GM21447 (cell line): Measurements from ENCODE around the gene CDHR4.
"Not testable (repeated sequence)": the region's sequence is repeated elsewhere in the genome, so short reads cannot be mapped to it uniquely, and the experiment has no call there.

Experiments
- ATAC-seq: cut with Tn5 transposase; IDR thresholded peaks from one replicate; pipeline ENCODE4 v1.9.1; 2021; ENCODE audit not compliant: unreplicated experiment

Gene CDHR4

GRCh38 chr3:49780975-49781365 lies 18.7 kb downstream of the CDHR4 start:
- ATAC-seq: not testable (repeated sequence)

DNA sequence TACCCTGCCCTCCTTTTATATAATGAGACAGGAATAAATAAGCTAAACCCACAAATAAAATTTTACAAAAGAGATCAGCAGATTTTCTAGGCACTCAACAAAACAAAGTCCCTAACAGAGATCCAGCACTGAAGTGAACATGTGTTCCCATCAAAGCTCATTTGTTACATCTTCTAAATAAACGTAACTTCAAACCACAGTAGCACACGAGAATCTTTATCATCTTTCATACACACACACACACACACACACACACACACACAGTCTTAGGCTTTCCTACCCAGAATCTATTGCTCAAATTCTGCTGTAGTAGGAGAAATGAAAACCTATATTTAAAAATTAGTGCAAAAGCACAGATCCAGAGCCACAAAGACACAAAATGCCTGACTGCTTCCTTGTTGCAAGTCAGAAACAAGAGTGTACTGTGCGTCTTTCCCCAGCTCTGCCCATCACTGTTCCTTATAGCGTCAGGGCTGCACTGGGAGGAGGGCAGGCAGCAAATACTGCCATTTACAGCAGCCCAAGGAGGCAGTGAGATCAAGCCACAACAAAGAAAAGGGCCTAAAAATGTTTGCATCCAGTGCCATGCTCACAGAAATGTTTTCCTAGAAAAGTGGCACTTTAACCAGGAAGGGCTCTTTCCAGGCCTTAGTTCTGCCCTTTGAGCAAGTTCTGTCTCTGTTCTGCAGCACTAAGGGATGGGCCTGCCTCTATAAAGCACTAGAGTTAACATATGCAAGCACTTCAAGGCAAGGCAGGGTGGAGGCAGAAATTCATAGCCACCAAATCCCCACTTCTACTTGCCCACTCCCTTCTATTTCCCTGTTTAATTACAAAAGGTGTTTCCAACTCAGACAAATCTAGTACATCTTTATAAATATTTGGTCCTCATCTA lies 19.3 kb downstream of the CDHR4 start:
- no peak for ATAC-seq

GRCh38 chr3:49779358-49780079 lies 20.2 kb downstream of the CDHR4 start:
- ATAC-seq: no peak

GRCh38 chr3:49776101-49776500 lies 23.6 kb downstream of the CDHR4 start:
- ATAC-seq: not testable (repeated sequence)

DNA sequence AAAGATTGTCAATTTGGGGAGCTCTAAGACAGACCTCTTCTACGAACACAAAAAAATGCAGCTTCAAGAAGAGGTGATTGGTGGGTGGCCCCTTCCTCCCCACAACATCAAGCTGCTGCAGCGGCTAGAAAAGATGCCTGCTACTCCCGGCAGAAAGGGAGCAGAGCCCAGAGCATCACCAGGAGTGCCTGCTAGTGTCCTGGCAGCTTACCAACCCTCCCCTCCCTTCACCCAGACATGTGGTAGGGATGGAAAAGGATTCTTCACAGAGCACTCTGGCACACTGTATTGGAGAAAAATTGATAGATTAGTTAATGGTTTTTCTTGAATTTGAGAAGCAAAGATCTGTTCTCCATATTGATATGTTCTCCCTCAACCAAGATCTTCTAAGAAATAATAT lies 24.1 kb downstream of the CDHR4 start:
- ATAC-seq: no peak

DNA sequence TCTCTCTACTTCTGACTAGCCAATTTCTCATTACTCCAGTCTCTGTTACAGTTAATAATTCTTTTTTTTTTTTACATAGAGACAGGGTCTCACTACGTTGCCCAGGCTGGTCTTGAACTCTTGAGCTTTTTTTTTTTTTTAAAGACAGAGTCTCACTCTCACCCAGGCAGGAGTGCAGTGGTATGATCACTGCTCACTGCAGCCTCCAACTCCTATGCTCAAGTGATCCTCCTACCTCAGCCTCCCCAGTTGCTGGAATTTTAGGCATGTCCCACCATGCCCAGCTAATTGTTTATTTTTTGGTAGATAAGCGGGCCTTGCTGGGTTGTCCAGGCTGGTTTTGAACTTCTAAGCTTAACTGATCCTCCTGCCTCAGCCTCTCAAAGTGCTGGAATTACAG lies 27.0 kb downstream of the CDHR4 start:
- no peak for ATAC-seq

DNA sequence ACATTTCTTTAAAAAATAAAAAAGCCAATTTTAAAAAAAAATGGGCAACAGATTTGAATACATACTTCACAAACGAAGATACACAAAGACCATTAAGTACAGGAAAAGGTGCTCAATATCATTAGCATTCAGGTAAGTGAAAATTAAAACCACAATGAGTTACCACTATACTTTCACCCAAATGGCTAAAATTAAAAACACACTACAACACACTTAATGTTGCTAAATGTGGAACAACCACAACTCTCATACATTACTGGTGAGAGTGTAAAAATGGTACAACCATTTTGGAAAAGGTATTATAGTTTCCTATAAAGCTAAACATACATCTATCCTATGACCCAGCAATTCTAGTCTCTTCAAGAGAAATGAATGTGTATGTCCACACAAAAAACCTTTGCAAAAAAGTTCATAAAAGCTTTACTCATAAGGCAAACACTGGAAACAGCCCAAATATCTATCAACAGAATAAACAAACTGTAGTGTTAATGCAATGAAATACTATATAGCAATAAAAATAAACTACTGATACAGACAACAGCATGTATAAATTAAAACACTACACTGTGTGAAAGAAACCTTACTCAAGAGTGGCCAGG lies 28.2 kb downstream of the CDHR4 start:
- no peak for ATAC-seq

- ATAC-seq: no peak
Observed at GRCh38 chr3:49769926-49770325, 29.7 kb downstream of the CDHR4 start.

DNA sequence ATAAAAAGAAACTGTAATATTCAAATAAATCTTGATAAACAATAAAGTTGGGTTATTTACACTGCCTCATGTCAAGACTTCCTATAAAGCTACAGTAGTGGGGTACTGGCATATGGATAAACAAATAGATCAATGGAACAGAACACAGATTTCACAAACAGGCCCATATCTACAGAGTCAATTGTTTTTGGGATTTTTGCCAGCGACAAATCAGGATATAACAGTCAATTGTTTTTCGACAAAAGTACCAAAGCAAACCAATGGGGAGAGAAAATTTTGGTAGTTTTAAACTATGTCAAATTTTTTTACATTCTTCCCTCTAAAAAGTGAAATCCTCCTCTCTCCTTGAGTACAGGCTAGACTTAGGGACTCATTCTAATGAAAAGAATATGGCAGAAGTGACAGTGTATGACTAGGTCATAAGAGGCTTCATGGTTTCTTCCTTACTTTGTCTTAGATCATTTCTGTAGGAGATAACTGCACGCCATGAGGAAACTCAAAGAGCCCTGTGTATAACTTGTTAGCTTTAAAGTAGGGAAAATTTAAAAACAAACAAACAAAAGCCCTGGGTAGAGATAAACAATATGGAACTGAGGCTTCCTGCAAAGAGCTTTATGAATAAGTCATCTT lies 30.3 kb downstream of the CDHR4 start:
- ATAC-seq: no peak

DNA sequence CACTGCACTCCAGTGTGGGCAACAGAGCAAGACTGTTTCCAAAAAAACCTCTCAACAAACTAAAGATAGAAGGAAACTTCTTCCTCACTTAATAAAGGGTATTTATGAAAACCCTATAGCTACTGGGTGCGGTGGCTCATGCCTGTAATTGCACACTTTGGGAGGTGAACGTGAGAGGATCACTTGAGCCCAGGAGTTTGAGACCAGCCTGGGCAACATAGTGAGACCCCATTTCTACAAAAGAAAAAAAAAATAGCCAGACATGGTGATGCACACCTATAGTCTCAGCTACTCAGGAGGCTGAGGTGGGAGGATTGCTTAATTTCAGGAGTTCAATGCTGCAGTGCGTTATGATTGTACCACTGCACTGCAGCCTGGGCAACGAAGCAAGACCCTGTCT lies 35.7 kb downstream of the CDHR4 start:
- ATAC-seq: no peak

GRCh38 chr3:49761661-49762060 lies 38.0 kb downstream of the CDHR4 start:
- no peak for ATAC-seq

DNA sequence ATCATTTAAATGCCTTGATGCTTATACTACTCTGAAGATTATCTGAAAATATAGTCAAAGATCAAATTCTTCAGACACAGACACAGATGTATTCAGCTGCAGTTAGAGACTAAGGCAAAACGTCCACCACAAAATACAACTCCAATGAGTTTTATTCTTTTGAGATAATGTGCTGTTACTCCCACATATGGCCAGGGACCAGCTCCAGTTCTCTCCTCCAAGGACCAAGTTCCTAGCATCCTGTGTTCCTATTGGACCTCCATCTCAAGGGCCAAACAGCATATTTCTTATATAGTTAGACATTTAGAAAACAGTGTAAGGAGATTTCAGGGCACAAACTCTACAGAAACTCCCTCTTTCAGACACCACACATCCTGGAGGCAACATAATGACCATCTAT lies 40.4 kb downstream of the CDHR4 start:
- ATAC-seq: no peak

GRCh38 chr3:49757197-49757596 lies 42.5 kb downstream of the CDHR4 start:
- no peak for ATAC-seq

- ATAC-seq: no peak
Observed at GRCh38 chr3:49756036-49756435, 43.6 kb downstream of the CDHR4 start.

- no peak for ATAC-seq
Observed at GRCh38 chr3:49754536-49754935, 45.1 kb downstream of the CDHR4 start.

- ATAC-seq: no peak
Observed at GRCh38 chr3:49751501-49751900, 48.2 kb downstream of the CDHR4 start.

DNA sequence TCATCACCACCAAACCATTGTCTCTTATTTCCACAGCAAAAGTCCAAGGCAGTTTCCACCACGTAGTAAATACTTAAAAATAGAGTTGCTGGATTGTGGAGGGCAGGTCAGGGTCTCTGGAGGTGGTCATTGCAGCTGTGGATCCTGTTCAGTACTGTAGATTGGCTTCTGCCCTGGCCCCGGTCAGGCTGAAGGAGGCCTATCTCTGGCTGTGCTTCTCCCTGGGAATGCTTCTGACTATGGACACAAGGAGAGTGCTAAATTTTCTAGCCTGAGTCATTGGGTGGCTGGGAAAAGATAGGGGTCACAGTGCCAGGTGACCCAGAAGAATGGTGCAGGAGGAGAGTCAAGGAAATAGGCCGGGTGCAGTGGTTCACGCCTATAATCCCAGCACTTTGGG lies 49.6 kb downstream of the CDHR4 start:
- ATAC-seq: no peak

- not testable (repeated sequence) for ATAC-seq
Observed at GRCh38 chr3:49748874-49749273, 50.8 kb downstream of the CDHR4 start.

DNA sequence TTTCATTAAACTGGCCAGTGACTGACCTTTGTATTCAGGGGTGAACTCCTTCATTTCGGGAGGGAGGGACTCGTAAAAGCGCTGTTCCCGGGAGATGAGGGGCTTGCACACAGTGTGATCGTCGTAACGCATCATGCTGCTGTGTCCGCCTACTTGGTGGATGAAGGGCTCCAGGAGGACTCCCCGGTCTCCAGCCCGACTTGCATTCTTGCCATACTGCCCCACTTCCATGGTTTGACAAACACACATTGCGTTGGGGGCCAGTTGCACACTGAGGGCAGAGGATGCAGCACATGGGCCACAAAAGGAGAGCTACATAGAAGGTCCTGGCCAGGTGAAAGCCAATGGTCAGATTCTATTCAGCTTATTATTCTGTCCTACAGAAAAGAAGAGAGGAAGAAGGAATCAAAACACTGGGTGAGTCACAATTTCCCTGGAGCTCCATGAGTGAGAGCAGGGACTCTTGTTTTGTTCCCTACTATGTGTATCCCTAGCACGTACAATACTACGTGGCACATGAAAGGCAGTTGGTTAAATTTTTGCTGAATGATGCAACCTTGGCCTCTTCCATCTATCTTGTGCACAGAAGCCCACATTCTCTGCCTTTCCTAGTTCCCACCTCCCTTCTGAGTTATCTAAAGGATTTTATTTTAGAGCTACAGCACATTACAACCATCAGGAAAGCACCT lies 51.7 kb downstream of the CDHR4 start:
- ATAC-seq: no peak

- ATAC-seq: no peak
Observed at GRCh38 chr3:49745986-49746385, 53.7 kb downstream of the CDHR4 start.
